GM12801 (cell line): ENCODE data around the gene COL24A1.

Experiments
- TF ChIP-seq, protein P1 (sequence below): IDR thresholded peaks from one replicate; pipeline ENCODE4 v1.5.1; 2011; ENCODE audit warnings: control low read depth; ENCODE audit not compliant: insufficient read length; ENCODE audit errors: extremely low read depth

The COL24A1 gene

DNA sequence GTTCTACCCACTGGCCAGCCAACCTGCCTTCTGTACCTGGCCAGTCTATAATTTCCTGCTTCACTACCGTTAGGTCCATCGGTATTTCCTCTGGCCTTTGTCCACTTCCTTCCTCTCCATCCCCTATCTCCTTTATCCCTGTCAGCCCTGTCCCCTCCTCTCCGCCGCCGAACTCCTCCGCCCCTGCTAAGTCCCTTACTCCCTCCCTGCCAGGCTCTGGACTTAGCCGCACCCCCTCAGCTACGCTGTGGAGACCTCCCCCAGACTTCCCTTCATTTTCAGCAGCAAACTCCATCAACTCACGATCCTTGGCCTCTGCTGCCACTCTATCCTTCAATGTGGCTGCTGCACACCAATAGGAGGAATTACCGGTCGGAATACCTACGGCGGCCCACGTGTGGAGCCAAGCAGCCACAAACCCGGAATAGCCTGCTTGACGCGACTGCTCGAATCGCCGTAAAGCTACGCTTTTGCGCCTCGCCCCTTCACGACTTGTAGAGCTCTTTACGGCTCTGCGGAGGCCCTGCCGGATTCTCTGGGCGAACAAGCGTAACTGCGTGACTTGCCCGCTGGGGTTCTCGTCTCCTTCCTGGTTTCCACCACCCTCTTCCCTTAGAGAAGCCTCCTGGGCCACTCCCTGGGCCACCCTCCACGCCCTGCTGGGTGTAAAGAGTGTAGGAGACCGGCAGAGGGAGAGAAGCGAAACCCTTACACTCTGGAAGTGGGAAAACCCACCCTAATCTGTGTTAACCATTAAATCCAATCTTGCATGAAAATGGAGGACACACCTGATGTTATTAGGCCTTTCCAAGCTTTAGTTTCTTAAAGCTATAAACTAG, 448.4 kb downstream of the COL24A1 start, which contains the start of gene ZNHIT6:
ZNHIT6 (minus strand) TSS at position 444 of the 839 bp plus-strand sequence; CDS start at position 295, 149 bp downstream.
- TF ChIP-seq, protein P1, sequence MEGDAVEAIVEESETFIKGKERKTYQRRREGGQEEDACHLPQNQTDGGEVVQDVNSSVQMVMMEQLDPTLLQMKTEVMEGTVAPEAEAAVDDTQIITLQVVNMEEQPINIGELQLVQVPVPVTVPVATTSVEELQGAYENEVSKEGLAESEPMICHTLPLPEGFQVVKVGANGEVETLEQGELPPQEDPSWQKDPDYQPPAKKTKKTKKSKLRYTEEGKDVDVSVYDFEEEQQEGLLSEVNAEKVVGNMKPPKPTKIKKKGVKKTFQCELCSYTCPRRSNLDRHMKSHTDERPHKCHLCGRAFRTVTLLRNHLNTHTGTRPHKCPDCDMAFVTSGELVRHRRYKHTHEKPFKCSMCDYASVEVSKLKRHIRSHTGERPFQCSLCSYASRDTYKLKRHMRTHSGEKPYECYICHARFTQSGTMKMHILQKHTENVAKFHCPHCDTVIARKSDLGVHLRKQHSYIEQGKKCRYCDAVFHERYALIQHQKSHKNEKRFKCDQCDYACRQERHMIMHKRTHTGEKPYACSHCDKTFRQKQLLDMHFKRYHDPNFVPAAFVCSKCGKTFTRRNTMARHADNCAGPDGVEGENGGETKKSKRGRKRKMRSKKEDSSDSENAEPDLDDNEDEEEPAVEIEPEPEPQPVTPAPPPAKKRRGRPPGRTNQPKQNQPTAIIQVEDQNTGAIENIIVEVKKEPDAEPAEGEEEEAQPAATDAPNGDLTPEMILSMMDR: no peak

DNA sequence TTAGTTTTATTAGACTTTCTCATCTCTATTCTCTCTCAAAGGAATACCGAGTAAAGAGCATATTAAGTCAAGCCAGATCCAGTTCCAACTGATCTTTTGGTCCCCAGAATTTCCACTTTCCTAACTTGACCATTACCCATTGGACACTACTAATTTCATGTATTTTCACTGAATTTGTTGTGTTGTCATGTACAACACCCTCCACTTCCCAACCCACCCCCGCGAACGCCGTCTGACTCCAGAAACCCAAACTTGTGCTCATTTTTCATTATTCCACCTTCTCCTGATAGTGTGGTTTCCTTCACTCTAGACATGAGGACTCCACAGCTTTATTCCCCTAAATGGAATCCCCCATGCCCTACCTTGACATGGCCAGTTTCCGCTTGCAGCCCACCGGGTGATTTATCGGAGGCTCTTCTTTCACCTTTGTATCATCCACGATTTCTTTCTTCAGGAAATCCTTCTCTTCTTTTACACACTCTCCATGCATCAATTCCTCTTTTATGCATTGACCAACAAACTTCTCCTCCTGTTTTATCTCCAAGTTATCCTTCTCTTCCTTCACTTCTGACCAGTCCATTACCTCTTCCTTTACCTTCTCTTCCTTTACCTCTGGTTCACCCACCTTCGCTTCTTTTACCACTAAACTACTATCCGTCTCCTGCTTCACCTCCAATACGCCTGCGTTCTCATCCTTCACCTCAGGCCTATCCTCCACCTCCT, 449.1 kb downstream of the COL24A1 start:
- TF ChIP-seq, protein P1: no peak

DNA sequence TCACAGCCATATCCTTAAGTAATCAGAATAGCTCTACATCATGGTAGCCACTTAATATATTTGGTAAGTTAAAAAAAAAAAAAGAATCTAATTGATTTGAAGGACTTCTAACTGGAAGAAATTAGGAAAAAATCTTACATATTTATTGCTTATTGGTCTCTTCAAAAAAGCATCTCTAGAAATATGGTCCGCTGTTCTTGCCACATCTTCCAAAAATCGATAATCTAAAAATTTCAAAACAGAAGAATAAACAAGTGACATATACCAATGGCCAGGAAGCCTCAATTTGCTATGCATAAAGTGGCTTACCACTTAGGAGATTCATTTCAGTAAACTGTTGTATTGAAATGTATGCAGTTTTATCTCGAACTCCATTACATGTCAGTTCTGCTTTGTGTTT, 450.6 kb downstream of the COL24A1 start:
- TF ChIP-seq, protein P1: no peak

DNA sequence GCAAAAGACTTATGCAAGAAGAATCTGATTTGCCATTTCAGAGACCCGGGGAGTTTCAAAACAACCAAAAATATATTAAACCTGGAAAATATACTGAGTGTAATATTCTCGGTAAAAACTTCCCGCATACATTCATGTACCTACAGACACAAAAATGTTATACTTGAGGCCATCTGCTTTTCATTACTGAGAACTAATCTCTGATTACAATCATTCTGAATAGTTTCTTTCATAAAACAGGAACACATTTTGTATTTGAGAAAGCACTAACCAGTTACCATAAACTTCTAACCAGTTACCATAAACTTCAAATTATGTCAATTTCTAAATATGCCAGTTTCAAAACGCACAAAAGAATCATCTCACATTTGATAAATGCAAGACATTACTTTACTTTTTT, 456.1 kb downstream of the COL24A1 start:
- TF ChIP-seq, protein P1: no peak

DNA sequence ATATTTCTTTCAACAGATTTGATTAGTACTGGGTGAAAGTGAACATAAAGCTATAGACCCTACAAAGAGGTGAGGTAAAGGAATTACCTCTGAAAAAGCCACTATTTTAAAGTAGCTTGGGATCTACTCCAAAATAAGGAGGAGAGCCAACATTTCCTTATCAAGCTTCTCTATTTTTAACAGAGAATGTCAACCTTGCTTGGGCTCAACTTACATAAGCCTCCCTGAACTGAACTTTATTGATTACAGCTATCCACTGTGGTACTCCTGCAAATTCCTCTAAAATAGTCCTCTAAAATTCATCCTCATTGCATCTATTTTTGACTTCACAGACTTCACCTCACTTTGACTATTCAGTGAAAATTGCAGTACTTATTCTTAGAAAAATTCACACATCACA, 458.7 kb downstream of the COL24A1 start:
- TF ChIP-seq, protein P1: no peak

DNA sequence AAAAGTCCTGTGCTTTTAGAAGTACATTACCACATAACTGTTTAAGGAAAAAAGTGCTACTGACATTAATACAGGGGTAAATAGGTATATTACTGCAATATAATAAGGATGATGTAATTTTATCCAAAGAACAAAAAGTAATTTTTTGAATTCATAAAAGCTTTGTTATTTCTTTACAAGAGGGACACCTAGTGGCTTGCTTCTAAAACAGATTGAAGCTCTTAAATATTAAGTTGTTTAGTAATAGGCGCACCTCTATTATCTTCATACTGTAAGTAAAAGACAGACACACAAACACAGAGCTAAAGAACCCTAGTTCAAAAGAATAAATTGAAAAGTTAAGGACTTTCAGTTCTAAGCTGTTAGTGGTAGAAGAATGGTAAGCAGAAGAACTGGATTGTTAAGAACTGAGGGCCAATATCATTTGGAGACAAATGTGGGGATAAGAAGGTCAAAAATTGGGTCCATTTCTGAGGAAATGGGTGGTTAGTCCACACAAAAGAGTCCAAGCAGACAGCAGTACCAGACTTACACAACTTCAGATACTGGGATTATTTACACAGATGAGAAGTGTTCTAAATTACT, 463.8 kb downstream of the COL24A1 start:
- TF ChIP-seq, protein P1: no peak

DNA sequence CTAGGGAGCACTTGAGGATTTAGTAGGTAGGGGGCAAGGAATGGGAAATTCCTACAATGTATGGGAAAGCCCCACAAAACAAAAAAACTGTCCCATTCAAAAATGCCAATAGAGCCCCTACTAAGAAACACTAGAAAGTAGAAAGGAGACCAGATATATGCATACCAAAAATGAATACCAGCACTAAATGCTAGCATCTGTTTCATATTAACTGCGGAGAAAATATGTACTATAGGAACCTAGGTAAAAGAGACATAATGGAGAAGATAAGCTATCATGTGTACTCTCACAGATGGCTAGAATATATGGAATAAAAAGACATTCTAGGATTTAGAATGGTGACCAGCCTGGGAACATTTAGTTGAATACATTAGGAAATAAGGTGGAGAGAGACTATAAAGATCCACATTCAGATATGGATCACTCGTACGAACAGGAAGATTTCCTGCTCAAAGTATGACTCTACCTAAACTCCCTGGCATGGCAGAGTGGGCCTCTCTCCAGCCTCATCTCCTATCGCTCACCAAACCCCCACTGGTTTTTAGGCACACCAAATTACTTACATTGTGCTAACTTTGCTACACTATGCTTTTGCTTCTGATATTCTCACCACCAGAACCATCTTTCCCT, 466.7 kb downstream of the COL24A1 start:
- TF ChIP-seq, protein P1: no peak
